HS-27A (cell line): ENCODE measurements around the gene ALPL.
"Not testable (repeated sequence)": the region's sequence is repeated elsewhere in the genome, so short reads cannot be mapped to it uniquely, and the experiment has no call there.

ENCODE experiments used
- DNase-seq: peaks from one replicate; pipeline ENCODE4 v3.0.0-alpha.2; 2012; ENCODE audit warnings: low read depth, missing footprints

ALPL gene

GRCh38 chr1:21509351-21510112 lies at the start of gene ALPL:
ALPL (plus strand) TSS chr1:21509423; CDS start chr1:21554082, 44,659 bp downstream.
- no peak for DNase-seq

- DNase-seq: not testable (repeated sequence)
These were observed 44.1 kb upstream of the ALPL start for GRCh38 chr1:21465127-21465526.

GRCh38 chr1:21467946-21468345 lies 41.3 kb upstream of the ALPL start:
- not testable (repeated sequence) for DNase-seq

- no peak for DNase-seq
These were observed 40.6 kb upstream of the ALPL start for GRCh38 chr1:21468599-21468998.

- no peak for DNase-seq
These were observed 39.6 kb upstream of the ALPL start for GRCh38 chr1:21469581-21469980.

- DNase-seq: no peak
These were observed 36.4 kb upstream of the ALPL start for GRCh38 chr1:21472861-21473260.

- no peak for DNase-seq
These were observed 30.9 kb upstream of the ALPL start for GRCh38 chr1:21478356-21478755.

- not testable (repeated sequence) for DNase-seq
These were observed 25.3 kb upstream of the ALPL start for GRCh38 chr1:21483881-21484280.

- DNase-seq: no peak
These were observed 20.1 kb upstream of the ALPL start for GRCh38 chr1:21489146-21489545.

GRCh38 chr1:21490774-21491487 lies 18.3 kb upstream of the ALPL start:
- peak; percentile 52 for DNase-seq

- no peak for DNase-seq
These were observed 17.5 kb upstream of the ALPL start for GRCh38 chr1:21491488-21492355.

GRCh38 chr1:21492356-21492625 lies 16.9 kb upstream of the ALPL start:
- no peak for DNase-seq

GRCh38 chr1:21494196-21494595 lies 15.0 kb upstream of the ALPL start:
- no peak for DNase-seq

GRCh38 chr1:21495225-21495820 lies 13.9 kb upstream of the ALPL start:
- DNase-seq: no peak

GRCh38 chr1:21496063-21496462 lies 13.2 kb upstream of the ALPL start:
- DNase-seq: no peak

GRCh38 chr1:21496886-21497285 lies 12.3 kb upstream of the ALPL start:
- no peak for DNase-seq

GRCh38 chr1:21497466-21498061 lies 11.7 kb upstream of the ALPL start:
- DNase-seq: no peak

GRCh38 chr1:21499283-21499950 lies 9.8 kb upstream of the ALPL start:
- DNase-seq: no peak

- DNase-seq: no peak
These were observed 5.4 kb upstream of the ALPL start for GRCh38 chr1:21503706-21504377.

GRCh38 chr1:21506804-21507203 lies 2.4 kb upstream of the ALPL start:
- DNase-seq: no peak
